ENCODE measurements around the gene CNKSR3. TPM values are rescaled to one million over a fixed set of nuclear protein-coding genes. Genes with fewer than 3 reads are reported as not detected.
A peak's percentile ranks its signal among the peaks of the same experiment; 100 is the strongest.

Gene CNKSR3
- polyA plus RNA-seq, 3 donors, result not detected

DNA sequence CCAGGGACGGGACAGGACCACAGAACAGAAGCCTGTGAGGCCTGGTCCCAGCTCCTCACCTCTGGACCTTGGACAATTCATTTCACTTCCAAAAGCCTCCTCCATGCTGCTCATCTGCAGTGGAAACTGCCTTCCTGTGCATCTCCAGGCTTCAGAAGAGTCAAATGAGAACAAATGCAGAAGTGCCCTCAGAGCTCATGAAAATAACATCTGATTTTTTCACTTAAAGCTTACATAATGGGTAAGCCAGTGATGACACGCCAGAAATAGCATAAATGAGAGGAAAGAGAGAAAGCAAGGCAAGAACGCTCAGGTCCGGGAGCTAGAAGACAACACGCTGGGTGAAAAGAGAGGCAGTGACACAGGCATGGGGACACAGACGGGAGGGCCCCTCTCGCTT is 7.9 kb downstream of the CNKSR3 start:
- no peaks in the 10 kb centered on the region for H3K79me2 ChIP-seq (ENCODE audit: insufficient read depth, low read length)
- no peak overlapping the region for H3K9ac ChIP-seq (ENCODE audit: insufficient read depth, low read length, poor library complexity, severe bottlenecking)
- H3K4me3 Mint-ChIP-seq, result no peak overlapping the region
- H3K27ac ChIP-seq (ENCODE audit: low read depth in 1 of 2, low read length in 2 of 2), result no peak overlapping the region
- no peak for DNase-seq
- H3K4me1 Mint-ChIP-seq, result peaks cover 5% of the 10 kb centered on the region
- no peaks in the 10 kb centered on the region for H3K4me1 ChIP-seq (ENCODE audit: control insufficient read depth in 1 of 2, insufficient read depth in 2 of 2, low read length in 2 of 2)
- H3K4me2 ChIP-seq (replicated peaks; ENCODE audit: extremely low read depth, low read length, poor library complexity, severe bottlenecking), result no peak overlapping the region
- no peaks in the 10 kb centered on the region for H3K9me3 ChIP-seq (replicated peaks in 1 of 2; ENCODE audit: control insufficient read depth in 1 of 2, insufficient read depth in 1 of 2, low read length in 2 of 2)
- H3K4me3 ChIP-seq (replicated peaks in 1 of 3; ENCODE audit: low read depth in 2 of 3, low read length in 3 of 3), result no peak overlapping the region
- H3K36me3 Mint-ChIP-seq, result no peaks in the 10 kb centered on the region
- no peaks in the 10 kb centered on the region for H4K20me1 ChIP-seq (ENCODE audit: insufficient read depth, low read length)
- H2AFZ ChIP-seq (ENCODE audit: insufficient read depth, low read depth, low read length, poor library complexity, severe bottlenecking), result no peak overlapping the region
- 44% methylated on average over 7 of the region's 7 CpGs for WGBS (ENCODE audit: insufficient coverage)
- intact Hi-C loops (cut with micrococcal nuclease), result no loop called here
- TF ChIP-seq, protein P1, sequence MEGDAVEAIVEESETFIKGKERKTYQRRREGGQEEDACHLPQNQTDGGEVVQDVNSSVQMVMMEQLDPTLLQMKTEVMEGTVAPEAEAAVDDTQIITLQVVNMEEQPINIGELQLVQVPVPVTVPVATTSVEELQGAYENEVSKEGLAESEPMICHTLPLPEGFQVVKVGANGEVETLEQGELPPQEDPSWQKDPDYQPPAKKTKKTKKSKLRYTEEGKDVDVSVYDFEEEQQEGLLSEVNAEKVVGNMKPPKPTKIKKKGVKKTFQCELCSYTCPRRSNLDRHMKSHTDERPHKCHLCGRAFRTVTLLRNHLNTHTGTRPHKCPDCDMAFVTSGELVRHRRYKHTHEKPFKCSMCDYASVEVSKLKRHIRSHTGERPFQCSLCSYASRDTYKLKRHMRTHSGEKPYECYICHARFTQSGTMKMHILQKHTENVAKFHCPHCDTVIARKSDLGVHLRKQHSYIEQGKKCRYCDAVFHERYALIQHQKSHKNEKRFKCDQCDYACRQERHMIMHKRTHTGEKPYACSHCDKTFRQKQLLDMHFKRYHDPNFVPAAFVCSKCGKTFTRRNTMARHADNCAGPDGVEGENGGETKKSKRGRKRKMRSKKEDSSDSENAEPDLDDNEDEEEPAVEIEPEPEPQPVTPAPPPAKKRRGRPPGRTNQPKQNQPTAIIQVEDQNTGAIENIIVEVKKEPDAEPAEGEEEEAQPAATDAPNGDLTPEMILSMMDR (IDR thresholded peaks at IDR 0.05), result no peak
- H3K27ac Mint-ChIP-seq, result no peak overlapping the region
- no peaks in the 10 kb centered on the region for H3K27me3 ChIP-seq (ENCODE audit: control insufficient read depth in 2 of 2, insufficient read depth in 2 of 2, low read length in 2 of 2)
- H3K27me3 Mint-ChIP-seq (ENCODE audit: low read depth in 3 of 3), result peaks cover 0 to 4% (median 2%) of the 10 kb centered on the region in 3 donors
- H3K36me3 ChIP-seq (replicated peaks in 1 of 2; ENCODE audit: control insufficient read depth in 1 of 2, insufficient read depth in 2 of 2, low read length in 2 of 2), result no peaks in the 10 kb centered on the region
- no peaks in the 10 kb centered on the region for H3K9me3 Mint-ChIP-seq

DNA sequence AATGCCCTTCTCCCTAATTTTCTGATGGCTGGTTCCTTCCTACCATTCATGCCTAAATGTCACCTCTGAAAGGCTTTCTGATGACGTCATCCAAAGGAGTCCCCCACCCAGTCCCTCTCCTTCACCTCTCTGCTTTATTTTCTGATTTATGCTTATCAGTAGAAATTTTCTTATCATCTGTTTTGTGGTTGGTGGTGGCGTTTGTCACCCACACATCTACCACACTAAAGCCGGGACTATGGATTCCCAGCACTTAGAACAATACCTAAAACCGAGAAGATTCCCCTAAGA is 9.0 kb downstream of the CNKSR3 start:
- no peaks in the 10 kb centered on the region for H3K9me3 Mint-ChIP-seq
- H3K4me1 ChIP-seq (ENCODE audit: control insufficient read depth in 1 of 2, insufficient read depth in 2 of 2, low read length in 2 of 2), result no peaks in the 10 kb centered on the region
- no CpG with 5 or more reads among the region's 4 CpGs for WGBS (ENCODE audit: insufficient coverage)
- H3K4me3 Mint-ChIP-seq, result no peak overlapping the region
- H3K79me2 ChIP-seq (ENCODE audit: insufficient read depth, low read length), result no peaks in the 10 kb centered on the region
- H3K9ac ChIP-seq (ENCODE audit: insufficient read depth, low read length, poor library complexity, severe bottlenecking), result no peak overlapping the region
- no peaks in the 10 kb centered on the region for H4K20me1 ChIP-seq (ENCODE audit: insufficient read depth, low read length)
- DNase-seq, result no peak
- H3K36me3 Mint-ChIP-seq, result no peaks in the 10 kb centered on the region
- H3K27me3 ChIP-seq (ENCODE audit: control insufficient read depth in 2 of 2, insufficient read depth in 2 of 2, low read length in 2 of 2), result no peaks in the 10 kb centered on the region
- H3K4me2 ChIP-seq (replicated peaks; ENCODE audit: extremely low read depth, low read length, poor library complexity, severe bottlenecking), result no peak overlapping the region
- no peaks in the 10 kb centered on the region for H3K9me3 ChIP-seq (replicated peaks in 1 of 2; ENCODE audit: control insufficient read depth in 1 of 2, insufficient read depth in 1 of 2, low read length in 2 of 2)
- intact Hi-C loops (cut with micrococcal nuclease), result no loop called here
- no peak overlapping the region for H3K4me3 ChIP-seq (replicated peaks in 1 of 3; ENCODE audit: low read depth in 2 of 3, low read length in 3 of 3)
- peaks cover 5% of the 10 kb centered on the region for H3K4me1 Mint-ChIP-seq
- H3K36me3 ChIP-seq (replicated peaks in 1 of 2; ENCODE audit: control insufficient read depth in 1 of 2, insufficient read depth in 2 of 2, low read length in 2 of 2), result no peaks in the 10 kb centered on the region
- TF ChIP-seq, protein P1 (IDR thresholded peaks at IDR 0.05), result no peak
- no peak overlapping the region for H2AFZ ChIP-seq (ENCODE audit: insufficient read depth, low read depth, low read length, poor library complexity, severe bottlenecking)
- H3K27me3 Mint-ChIP-seq (ENCODE audit: low read depth in 3 of 3), result peaks cover 0 to 4% (median 1%) of the 10 kb centered on the region in 3 donors
- peak overlapping the region in 1 of 7 donors; percentile 27 for H3K27ac Mint-ChIP-seq
- no peak overlapping the region for H3K27ac ChIP-seq (ENCODE audit: low read depth in 1 of 2, low read length in 2 of 2)

Measured in CD14-positive monocyte (primary cell).